Measurements from ENCODE around the gene GNAO1.

The GNAO1 gene

DNA sequence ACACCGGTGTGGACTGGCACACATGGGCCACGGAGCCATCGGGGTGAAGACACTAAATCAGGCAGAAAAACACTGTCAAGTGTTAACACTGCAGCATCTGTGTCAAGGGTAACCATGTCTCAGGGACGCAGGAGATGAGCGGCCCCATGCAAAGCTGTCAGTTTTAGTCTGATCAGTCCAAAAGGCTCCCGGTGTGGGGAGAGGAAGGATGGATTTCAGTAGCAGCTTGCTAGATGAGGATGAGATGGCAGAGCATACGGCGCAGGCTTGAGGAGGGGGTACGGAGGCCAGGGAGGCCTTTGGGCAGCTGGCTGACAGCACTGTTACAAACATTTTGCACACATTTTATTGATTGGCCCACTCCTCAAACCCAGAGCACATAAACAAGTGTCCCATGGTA is 98.1 kb downstream of the GNAO1 start:
- DNase-seq (ENCODE audit: low spot score), result no peak

DNA sequence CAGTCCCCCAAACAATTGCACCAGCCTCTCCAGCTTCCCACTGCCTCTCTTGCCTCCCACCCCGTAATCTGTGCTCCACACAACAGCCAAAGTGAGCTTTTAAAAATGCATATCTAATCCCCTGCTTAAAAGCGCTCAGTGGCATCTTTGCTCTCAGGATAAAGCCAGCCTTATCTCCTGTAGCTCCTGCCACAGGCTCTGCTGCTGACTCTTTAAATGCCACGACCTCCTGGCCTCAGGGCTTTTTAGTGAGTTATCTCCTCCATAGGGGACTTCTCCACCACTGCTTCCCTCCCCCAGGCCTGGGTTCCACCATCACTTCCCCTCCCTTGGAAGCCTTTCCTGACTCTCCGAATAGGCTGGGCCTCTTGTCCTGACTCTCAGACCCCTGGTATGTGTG is 98.6 kb downstream of the GNAO1 start:
- DNase-seq (ENCODE audit: low spot score), result no peak

DNA sequence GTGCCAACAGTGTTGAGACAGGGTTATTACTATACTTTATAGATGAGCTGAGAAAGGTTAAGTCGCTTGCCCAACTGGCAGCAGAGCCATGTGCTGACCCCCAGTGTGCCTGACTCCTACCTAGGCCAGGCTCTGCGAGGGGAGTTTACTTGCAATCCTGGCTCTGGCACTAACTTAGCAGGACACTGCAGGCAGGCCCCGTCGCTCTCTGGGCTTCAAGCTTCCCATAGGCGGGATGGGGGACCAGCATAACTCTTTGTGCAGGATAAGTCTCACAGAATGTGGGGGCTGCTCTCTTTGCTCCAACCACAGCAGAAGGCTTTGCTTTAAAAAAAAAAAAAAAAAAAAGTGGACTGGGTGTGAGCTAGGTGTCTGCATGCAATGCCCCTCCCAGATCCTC is 102.7 kb downstream of the GNAO1 start:
- no peak for DNase-seq (ENCODE audit: low spot score)

DNA sequence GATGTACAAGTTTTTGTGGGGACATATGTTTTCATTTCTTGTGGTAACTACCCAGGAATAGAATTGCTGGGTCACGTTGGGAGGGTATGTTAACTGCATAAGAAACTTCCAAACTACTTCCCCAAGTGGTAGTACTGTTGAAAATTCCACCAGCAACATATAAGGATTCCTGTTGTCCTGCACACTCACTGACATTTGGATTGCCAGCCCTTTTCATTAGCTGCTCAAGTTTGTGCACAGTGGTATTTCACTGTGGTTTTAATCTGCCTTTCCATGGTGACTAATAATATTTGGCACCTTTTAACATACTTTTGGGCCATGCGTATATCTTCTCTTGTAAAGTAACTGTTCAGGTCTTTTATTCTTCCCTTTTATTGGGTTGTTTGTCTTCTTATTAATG is 103.3 kb downstream of the GNAO1 start:
- no peak for DNase-seq (ENCODE audit: low spot score)

DNA sequence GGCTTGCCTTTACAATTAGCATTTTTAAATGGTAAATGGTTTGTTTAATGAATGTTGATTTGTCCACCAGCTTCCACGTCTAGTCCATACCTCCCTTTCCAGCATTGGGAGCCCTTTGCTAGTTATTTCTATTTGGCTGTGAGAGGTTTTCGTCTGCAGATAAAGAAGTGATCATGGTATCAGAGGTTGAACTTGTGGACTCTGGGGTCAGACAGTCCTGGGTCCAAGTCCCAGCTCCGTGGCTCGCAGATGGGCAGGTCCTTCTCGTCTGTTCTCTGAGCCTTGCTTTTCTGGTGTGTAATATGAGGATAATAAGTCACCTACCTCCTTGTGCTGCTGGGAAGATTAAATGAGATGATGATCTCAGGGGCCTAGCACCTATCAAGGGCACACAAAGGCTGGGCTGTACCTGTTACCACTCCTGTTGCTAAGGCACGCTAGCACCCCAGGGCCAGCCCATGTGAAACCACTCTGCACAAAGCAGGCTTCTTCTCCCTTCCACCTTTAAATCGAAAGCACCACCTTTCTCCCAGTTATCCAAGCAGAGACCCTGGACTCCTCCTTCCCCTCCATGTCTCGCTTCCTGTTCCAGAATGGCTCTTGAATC is 103.9 kb downstream of the GNAO1 start:
- DNase-seq (ENCODE audit: low spot score), result no peak

DNA sequence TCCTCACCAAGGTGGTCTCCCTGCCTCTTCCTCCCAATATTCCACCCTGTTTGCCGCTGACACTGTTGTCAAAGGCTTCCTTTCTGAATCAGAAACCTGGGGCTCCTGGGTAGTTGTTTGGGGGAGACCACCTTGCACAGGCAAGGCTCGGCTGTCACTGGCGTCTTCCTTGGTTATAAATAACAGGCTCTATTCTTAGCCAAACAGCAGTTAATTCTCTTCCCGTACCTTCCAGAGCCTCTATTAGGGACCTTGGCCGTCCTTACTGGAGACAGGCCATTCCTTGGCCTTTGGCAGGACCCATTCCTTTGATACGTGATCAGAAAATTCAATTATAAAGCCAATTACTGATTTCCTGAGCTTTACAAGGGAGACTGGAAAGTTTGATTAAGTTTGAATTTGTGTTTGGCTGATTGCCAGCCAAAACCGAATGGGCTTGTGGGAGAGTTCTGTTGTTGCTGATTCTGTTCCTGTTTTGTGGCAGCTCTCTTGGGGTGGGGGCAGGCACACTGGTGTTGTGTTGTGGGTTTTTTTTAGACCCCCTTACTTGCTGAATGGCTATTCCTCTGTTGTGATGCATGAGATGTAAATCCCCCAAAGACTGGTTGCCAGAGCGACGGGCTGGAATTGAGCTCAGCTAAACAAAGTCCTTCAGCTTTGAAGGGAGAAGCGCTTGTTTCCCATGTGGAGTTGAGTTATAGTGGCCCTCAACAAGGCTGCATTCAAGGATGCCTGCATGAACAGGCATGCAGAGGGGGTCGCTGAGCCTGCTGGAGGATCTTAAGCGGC is 104.6 kb downstream of the GNAO1 start:
- DNase-seq (ENCODE audit: low spot score), result peak; percentile 83

DNA sequence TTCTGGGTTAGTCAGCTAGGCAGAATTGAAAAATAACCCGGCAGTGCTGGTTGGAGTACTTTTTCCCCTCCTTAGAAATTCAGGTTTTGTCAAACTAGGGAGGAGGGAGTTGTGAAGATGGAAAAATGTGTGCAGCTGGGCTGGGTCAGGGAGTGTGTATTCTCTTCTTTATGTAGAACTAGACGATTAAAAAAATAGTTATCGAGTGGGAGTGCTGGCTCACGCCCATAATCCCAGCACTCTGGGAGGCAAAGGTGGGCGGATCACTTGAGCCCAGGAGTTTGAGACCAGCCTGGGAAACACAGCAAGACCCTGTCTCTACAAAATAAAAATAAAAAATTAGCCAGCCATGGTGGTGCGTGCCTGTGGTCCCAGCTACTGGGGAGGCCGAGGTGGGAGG is 106.4 kb downstream of the GNAO1 start:
- no peak for DNase-seq (ENCODE audit: low spot score)

DNA sequence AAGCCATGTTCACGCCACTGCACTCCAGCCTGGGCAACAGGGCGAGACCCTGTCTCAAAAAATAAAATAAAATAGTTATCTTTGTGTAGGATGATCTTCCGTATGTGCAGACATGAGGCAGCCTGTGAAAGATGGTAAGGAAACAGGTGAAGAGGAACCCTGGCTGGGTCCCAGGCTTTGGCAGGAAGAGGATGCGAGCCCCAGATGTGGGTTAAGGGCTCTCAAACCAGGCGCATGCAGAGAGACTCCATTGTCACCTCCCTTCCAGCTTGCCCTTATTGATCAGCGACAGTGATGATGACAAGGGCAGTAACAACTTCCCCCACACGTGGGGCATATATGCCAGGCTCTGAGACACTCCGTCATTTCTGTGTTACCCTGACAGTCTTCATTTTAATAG is 106.8 kb downstream of the GNAO1 start:
- DNase-seq (ENCODE audit: low spot score), result no peak

DNA sequence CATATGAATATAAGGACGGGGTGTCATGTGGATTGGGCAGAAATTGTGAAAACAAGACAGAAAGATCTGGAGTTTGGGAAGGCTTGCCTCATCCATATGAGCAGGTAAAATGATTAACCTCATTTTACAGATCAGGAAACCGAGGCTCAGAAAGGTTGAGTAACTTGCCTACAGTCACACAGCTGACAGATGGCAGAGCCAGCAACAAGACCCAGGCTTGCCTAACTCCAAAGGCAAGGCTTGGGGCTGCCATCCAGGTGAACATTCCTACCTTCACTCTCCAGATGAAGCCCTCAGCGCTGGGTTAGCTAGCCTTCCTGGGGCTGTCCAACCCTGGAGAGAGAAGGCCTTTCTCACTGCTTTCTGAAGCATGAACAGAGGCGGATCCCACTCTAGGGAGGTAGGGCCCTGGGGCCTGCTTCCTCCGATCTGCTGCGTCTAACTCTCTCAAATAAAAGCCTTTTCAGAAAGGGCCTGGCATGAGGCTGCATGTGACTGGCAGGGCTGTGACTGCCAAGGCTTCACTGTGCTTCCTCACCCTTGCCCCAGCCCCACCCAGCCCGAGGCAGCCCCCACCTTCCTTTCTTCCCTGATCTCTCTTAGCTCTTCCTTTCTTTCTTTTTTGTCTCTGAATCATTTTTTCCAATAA is 107.8 kb downstream of the GNAO1 start:
- DNase-seq (ENCODE audit: low spot score), result no peak

DNA sequence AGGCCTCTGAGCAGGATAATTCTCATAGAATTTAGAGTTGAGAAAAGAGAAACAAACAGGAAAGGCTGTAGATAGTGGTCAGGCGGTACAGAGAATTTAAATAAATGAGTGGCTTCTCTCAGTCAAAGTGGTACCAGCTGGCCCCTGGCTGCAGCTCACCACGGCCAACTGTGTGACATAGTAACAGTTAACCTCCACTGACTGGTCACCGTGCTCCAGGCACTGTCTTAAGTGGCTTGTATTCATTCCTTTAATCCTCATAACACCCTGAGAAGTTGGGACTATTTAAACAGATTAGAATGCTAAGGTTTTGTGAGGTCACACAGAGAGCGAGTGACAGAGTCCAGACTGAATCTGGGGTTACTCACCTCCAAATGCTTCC is 108.9 kb downstream of the GNAO1 start:
- no peak for DNase-seq (ENCODE audit: low spot score)

DNA sequence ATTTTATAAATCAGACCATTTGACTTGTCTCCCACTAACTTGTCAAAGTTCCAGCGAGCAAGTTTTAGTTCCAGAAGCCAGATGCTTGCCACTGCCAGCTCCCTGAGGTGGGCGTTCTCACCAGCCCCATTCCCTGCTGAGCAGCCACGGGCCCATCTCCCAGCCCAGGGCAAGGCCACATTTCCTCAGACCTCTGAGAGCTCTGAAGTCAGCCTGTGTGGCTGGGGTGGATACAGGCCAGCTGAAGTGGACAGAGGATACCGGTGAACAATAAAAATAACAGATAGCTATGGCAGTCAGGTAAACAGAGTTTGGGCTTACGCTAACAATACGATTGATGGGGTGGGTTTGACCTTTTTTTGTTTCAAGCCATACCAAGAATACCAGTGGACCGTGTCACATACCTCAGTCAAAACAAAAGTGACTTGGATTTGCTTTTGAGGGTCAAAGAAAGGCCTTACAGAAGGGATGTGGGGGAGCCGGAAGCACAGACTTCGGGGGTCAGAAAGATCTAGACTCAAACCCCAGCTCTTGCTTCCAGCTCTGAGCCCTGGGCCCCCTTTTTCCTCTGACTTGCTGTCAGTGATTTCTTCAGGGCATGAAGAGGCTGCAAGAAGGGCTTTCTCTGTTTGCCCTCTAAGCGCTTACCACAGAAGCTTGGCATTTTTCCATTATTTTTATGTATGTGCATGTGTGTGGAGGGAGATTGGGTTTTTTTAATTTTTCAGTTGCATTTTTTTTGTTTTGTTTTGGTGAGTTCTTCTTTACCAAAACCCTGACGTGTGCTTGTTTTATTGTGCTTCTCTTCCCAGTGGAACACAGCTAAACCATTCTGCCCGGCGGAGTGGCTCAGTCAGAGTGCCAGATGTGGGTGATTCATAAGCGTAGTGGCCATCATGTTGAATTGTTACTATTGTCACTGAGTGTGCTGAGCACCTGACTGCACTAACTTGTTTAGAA is 109.9 kb downstream of the GNAO1 start:
- no peak for DNase-seq (ENCODE audit: low spot score)

DNA sequence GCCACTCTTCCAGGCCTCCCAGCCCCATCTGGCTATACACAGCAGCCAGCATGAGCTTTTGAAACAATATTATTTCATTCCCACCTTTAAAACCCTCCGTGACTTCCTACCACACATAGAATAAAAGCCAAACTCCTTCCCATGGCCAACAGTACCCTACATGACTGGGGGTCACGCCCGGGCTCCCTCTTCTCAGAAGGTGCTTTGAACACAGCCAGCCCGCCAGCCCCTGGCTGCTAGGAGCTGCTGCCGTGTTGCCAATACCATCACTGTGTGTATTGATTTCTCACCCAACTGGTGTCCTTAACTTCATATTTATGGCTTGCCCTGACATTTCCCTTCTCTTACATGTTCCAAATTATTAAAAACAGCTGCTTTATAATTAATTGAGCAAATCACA is 111.2 kb downstream of the GNAO1 start:
- no peak for DNase-seq (ENCODE audit: low spot score)

DNA sequence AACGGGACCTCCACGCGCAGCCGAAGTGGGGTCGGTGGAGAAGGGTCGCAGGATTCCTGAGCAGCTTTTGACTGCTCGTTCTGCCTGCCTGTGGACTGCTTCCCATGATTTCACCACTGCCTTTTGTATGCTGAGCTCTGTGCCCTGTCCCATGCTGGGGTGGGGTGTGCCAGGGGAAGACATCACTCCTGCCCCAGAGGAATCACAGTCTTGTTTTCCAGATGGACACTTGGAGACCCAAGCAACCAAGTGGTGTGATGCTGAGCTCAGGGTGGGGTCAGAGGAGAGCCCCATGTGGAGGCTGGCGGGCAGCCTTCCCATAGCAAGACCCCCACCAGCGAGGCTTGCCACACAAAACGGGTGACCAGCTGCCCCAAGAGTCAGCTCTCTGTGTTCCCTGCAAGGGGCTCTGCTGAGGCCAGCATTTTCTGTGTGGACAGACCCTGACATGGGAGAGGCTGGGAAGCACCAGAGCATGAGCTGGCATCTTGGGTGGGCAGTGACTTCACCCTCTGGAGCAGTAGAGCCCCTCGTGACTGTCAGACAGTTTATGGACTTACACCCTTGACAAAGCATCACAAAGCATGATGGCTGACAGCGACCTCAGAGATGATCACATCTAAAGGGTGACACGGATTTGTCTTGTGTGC is 111.9 kb downstream of the GNAO1 start:
- DNase-seq (ENCODE audit: low spot score), result no peak

DNA sequence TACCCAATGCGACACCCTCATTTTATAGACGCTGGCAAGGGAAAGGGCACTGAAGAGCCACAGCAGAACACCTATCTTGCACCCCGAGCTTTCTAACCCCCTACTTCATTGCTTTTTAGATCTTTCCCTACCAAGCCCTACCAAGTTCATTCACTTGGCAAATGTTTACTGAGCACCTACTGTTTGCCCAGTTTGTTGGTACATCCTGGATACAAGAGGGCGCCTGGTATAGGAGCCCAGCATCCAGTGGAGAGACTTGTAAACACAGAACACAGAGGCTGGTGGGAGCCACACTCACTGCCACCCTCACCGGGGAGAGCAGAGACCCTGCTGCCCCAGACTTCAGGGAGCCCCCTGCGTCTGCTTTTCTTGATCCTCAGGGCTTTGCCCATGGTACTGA is 112.6 kb downstream of the GNAO1 start:
- DNase-seq (ENCODE audit: low spot score), result no peak

DNA sequence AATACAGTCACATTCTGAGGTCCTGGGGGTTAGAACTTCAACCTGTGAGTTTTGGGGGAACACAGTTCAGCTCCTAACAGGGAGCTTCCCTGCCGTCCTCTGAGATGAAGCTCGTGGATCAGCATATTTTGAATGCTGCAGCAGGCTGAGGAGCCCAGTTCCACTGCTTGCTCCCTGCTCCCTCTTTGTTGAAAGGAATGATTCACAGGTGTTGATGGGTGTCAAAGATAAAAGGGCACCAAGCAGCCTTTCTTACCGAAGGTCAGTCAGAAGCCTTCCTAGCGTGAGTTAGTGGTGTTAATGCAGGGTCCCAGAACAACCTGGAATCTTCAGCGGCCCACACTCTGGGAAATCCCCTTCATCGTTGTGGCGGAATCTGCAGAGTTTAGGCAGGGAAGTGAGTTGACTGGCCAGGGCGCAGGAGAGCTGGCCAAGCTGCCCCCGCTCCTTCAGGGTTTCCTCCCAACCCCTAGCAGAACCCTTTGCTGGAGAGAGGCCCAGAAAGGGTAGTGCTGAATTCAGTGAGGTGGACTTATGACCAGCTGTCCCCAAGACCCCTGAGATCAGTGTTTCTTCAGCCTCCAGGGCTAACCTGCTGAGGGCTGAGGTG is 114.8 kb downstream of the GNAO1 start:
- peak; percentile 15 for DNase-seq (ENCODE audit: low spot score)

DNA sequence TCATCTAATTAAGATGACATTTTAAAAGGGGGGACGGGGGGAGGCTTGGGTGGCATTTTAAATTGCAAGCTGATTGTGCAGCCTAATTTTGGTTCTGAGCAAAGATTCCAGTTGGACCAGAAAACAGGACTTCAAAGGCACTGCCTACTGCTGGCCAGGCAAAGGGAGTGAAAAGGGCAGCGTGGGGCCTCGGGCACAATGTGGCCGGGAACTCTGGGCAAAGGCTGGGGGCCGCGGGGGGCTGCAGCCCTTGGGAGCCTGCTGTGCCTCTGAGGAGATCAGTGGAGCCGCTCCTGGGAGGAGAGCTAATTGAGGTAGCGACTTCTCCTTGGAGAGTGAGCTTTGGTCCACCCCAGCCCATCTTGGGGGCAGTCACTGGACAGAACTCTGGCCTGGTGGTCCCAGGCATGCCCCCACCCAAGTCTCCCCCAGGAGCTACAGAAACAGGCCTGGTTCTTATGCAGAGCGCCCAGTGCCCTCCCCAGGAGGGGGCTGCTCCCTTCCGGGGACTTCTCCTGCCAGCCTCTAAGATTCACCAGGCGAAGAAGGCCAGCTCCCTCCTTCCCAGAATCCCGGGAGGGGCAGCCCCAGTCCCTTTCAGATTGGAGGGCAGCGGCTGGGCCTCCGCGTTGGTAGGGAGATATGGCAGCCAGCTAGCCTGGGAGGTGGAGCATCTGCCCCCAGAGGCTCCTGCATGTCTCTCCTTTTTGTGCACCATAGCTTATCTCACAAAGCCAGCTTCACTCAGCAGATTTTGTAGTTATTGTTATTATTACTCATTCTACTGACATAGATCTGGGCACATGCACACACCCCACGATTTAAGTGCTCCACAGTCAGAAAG is 115.6 kb downstream of the GNAO1 start:
- no peak for DNase-seq (ENCODE audit: low spot score)

DNA sequence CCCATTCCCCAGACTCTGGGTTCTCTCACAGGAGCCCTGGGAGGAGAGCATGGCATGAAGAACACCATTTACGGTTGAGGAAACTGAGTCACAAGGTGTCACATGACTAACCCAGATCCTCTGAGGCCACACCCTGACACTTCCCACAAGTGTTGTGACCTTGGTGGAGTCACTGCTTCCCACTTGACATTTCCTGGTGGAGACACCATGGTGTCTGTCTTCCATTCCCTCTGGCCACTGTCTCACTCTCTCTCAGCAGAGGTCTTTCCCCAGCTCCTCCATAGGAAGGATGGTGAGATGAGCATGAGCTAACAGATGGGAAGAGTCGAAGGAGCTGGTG is 116.2 kb downstream of the GNAO1 start:
- DNase-seq (ENCODE audit: low spot score), result no peak

DNA sequence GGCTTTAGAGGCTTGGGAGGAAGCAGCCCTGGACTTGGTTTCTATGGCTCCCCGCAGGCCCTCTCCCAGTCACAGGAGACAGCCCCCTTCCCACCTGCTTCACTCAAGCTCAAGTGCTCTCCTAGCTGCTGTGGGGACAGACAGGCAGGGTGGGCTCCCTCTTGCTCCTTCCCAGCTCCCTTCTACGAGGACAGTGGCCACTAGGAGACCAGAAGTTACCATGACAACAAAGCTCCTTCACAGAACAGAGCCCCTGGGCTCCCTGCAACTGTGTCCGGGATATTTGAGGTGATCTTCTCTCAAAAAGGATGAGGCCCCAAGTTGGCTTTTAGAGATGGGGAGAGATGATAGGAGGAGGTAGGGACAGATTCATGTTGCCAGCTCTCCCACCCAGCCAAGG is 117.7 kb downstream of the GNAO1 start:
- DNase-seq (ENCODE audit: low spot score), result no peak

DNA sequence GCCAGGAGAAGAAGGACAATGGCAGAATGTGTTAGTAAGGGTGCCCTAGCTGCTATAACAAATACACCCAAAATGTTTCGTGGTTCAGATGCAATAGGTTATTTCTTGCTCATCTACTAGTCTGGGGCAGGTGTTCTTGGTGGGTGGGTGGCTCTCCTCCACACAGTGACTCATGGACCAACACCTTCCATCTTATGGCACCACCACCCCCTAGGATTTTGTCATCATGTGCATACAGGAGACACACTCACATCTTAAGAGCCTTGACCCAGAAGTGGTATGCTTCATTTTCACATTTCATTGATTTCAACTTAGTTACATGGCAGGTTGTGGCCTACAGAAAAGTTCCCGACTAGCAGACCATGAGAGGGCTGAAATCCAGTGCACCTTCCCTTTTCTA is 119.4 kb downstream of the GNAO1 start:
- DNase-seq (ENCODE audit: low spot score), result no peak

Data from SK-N-DZ (cell line).